WI38 (cell line): ENCODE data around the gene AURKAIP1.

ENCODE experiments used
- H3K4me3 ChIP-seq: 2 replicates; pipeline ENCODE4 v1.5.1; 2011; ENCODE audit warnings: low read depth, mild to moderate bottlenecking, control low read depth, low read length
- CTCF ChIP-seq: IDR thresholded peaks from 2 replicates; pipeline ENCODE4 v1.5.1; 2012; ENCODE audit warnings: low read depth, mild to moderate bottlenecking, control low read depth, low read length

AURKAIP1 gene

GRCh38 chr1:1340791-1341548 lies 34.0 kb downstream of the AURKAIP1 start:
- no peak overlapping the region for H3K4me3 ChIP-seq
- no peak for TF ChIP-seq CTCF

GRCh38 chr1:1340185-1340584 lies 34.8 kb downstream of the AURKAIP1 start:
- H3K4me3 ChIP-seq, result no peak overlapping the region
- no peak for TF ChIP-seq CTCF

GRCh38 chr1:1338278-1338677 lies 36.7 kb downstream of the AURKAIP1 start:
- TF ChIP-seq CTCF, result no peak
- H3K4me3 ChIP-seq, result no peak overlapping the region

- no peak overlapping the region for H3K4me3 ChIP-seq
Measured at GRCh38 chr1:1337793-1338147, 37.2 kb downstream of the AURKAIP1 start.

GRCh38 chr1:1336931-1337792 lies 37.8 kb downstream of the AURKAIP1 start:
- TF ChIP-seq CTCF, result no peak
- no peak overlapping the region for H3K4me3 ChIP-seq

More at GRCh38 chr1:1337793-1338147, 37.2 kb downstream of the AURKAIP1 start:
- no peak for TF ChIP-seq CTCF

- TF ChIP-seq CTCF, result no peak
Measured at GRCh38 chr1:1336446-1336845, 38.6 kb downstream of the AURKAIP1 start.

GRCh38 chr1:1335792-1336248 lies 39.2 kb downstream of the AURKAIP1 start:
- H3K4me3 ChIP-seq, result no peak overlapping the region
- no peak for TF ChIP-seq CTCF

More at GRCh38 chr1:1336446-1336845, 38.6 kb downstream of the AURKAIP1 start:
- no peak overlapping the region for H3K4me3 ChIP-seq
